ENCODE results near the gene SP2. TPM values are rescaled to one million over a fixed set of nuclear protein-coding genes. Genes with fewer than 3 reads are reported as not detected.

SP2 gene
- total RNA-seq (10 to 100 TPM; 11.1 to 21.2 (median 16.7) TPM), polyA plus RNA-seq (10 to 100 TPM in 1 of 2 donors, 1 to 10 TPM in 1; 4.1 to 15.8 TPM)
- long read RNA-seq, donor 1, partial matches to known transcripts = 5 of 10 reads
- long read RNA-seq, donor 1, other reads (novel, unspliced or antisense) = 5 of 10 reads
- long read RNA-seq, donor 2, partial matches to known transcripts = 1 of 9 reads
- long read RNA-seq, donor 2, other reads (novel, unspliced or antisense) = 8 of 9 reads
- long read RNA-seq, donor 3, partial matches to known transcripts = 2 of 7 reads
- long read RNA-seq, donor 3, other reads (novel, unspliced or antisense) = 3 of 7 reads

DNA sequence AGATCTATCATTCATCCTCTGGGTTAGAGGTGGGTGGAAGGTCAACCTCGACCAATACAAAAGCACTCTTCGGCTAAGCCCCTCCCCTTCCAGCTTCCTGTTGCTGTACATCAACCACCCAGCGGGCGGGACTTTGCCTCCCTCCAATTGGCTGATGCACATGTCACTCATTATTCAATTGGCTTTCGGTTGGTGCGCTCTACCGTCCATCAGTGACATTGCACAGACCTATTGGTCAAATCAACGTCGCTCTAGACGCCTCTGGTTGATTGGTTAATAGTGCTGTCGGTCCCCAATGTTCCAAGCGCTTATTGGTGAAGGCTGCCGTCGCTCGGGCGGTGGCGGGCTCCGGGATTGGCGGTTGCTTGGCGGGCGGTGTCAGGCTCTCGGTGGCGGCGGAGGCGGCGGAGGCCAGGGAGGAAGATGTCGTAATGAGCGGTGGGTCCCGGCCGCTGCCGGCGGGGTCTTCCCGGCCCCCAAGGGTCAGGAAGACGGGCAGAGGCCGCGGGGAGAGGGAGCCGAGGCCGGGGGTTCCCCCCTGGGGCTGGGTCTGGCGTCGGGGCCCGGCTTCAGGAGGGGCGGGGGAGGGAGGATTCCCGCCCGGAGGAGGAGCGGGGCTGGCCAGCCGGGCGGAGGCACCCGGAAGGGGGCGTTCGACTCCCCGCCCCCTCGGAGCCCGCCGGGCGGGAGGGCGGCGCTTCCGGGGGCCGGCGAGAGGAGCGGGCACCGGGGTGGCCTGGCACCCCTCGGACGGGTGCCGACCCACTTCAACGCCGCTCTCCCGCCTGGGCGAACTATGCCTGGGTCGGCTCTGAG is at the start of gene SP2:
TSS of gene SP2 (plus strand) at position 381 of the 816 bp plus-strand sequence. CDS start at position 432, 51 bp downstream.
- H3K27ac ChIP-seq = peak within 1 kb of the TSS; percentile 98 to 100 (median 99)
- intact Hi-C loops (cut with DNase I) = loop anchor here in 9 of 10 donors (1.0 to 10.0 kb wide), 10 partner anchors 45 to 201 kb away; partner anchors contain the start of genes CDK5RAP3 (in 5 of the 9), PNPO (in 4 of the 9), SCRN2 (in 1 of the 9) and TBKBP1 (in 1 of the 9)
- DNase-seq (peak; percentile 99 to 100 (median 99)), ATAC-seq (peak; percentile 95 to 97 (median 96))
- no peaks in the 10 kb centered on the region for H3K9me3 ChIP-seq
- TF ChIP-seq, protein P1, sequence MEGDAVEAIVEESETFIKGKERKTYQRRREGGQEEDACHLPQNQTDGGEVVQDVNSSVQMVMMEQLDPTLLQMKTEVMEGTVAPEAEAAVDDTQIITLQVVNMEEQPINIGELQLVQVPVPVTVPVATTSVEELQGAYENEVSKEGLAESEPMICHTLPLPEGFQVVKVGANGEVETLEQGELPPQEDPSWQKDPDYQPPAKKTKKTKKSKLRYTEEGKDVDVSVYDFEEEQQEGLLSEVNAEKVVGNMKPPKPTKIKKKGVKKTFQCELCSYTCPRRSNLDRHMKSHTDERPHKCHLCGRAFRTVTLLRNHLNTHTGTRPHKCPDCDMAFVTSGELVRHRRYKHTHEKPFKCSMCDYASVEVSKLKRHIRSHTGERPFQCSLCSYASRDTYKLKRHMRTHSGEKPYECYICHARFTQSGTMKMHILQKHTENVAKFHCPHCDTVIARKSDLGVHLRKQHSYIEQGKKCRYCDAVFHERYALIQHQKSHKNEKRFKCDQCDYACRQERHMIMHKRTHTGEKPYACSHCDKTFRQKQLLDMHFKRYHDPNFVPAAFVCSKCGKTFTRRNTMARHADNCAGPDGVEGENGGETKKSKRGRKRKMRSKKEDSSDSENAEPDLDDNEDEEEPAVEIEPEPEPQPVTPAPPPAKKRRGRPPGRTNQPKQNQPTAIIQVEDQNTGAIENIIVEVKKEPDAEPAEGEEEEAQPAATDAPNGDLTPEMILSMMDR (IDR thresholded peaks at IDR 0.05) = peak in 7 of 12 donors; percentile 3 to 53 (median 30)
- peak; percentile 73 to 90 for TF ChIP-seq POLR2A (IDR thresholded peaks at IDR 0.05)
- H3K4me3 ChIP-seq = peak within 1 kb of the TSS; percentile 72 to 94 (median 79)
- H3K27me3 ChIP-seq = no peaks in the 10 kb centered on the region
- peaks cover 0 to 13% (median 0%) of the 10 kb centered on the region in 9 donors for H3K36me3 ChIP-seq
- WGBS, 4 donors = 0 to 1% (median 0%) methylated on average over 40 to 70 of the region's 70 CpGs
- H3K4me1 ChIP-seq = peaks cover 0 to 58% (median 48%) of the 10 kb centered on the region in 12 donors

DNA sequence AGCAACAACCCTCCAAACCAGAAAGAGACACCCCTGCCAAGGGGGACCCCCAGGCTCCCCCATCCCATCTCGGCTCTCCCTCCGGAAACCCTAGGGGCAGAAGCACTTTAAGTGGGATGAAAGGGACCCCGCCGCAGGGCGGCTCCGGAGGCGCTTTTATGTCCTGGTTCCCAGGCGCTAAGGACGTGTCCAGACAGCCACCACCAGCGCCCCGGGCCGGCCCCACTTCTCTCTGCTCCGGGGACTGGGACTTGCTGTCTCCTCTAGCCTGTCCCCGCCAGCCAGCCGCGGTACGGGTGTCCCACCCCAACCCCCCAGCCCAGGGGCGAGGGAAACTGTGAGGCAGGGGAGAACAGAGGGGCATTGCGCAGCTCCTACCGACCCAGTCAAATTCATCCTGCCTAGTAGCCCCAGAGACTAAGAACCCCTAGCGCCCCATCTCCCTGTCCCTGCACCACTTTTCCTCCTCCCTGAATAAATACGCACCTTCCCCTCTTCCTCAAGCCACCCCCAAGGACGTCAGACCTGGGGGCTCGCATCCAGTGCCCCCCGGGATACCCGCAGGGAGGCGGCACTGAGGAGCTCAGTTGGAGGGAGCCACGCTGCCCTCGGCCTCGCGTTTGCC is 49.2 kb upstream of the SP2 start:
- intact Hi-C loops (cut with DNase I) = loop anchor here in 4 of 10 donors (5.0 to 10.0 kb wide), 4 partner anchors 98 to 170 kb away; partner anchors contain the start of genes PNPO (in 2 of the 4) and CDK5RAP3 (in 1 of the 4)
- 22 to 45% (median 28%) methylated on average over 26 to 31 of the region's 31 CpGs for WGBS, 4 donors
- peaks cover 16 to 77% (median 44%) of the 10 kb centered on the region in 9 donors for H3K27me3 ChIP-seq

DNA sequence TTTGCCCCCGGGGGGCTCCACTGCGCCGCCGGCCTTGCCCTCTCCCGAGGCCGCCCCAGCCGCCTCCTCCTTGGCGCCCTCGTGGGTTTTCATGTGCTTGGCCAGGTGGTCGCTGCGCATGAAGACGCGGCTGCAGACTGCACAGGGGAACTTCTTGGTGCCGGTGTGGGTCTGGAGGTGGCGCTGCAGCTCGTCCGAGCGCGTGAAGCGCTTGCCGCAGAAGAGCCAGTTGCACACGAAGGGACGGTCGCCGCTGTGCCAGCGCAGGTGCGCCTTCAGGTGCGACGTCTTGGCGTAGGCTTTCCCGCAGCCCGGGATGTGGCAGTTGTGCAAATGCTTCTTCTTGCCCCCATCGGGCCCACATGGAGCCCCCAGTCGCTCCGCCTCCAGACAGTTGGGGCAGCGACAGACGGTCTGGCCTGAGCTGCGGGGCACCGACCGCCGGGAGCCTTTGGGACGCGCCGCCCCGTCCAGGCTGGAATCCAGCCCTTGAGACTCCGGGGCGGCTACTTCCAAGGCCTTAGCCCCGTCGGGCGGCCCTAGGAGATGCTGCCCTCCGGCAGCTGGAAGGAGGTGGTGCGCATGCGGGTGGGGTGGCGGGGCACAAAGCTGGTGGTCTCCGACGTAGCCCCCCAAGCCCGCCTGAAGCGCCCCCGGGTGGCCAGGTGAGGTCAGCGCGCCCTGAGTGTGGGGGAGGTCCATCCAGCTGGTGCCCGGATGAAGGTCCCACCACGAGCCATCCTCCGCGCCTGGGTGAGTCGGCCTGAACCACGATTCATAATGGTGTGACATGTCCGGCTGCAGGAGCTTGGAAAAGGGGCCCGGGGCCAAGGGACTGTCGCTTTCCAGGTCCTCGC is 48.5 kb upstream of the SP2 start:
- Histone ChIP-seq H3K4me1 (peaks cover 4 to 32% (median 13%) of the 10 kb centered on the region in 12 donors), H3K36me3 (no peaks in the 10 kb centered on the region), H3K27me3 (peaks cover 23 to 84% (median 51%) of the 10 kb centered on the region in 9 donors), H3K27ac (no peak overlapping the region), H3K4me3 (no peak overlapping the region), H3K9me3 (no peaks in the 10 kb centered on the region)
- no peak for TF ChIP-seq POLR2A (IDR thresholded peaks at IDR 0.05)
- TF ChIP-seq, protein P1 (IDR thresholded peaks at IDR 0.05) = peak in 4 of 12 donors; percentile 7 to 28 (median 22)
- ATAC-seq (no peak), DNase-seq (no peak)
- intact Hi-C loops (cut with DNase I) = loop anchor here in 4 of 10 donors (5.0 to 10.0 kb wide), 4 partner anchors 97 to 170 kb away; partner anchors contain the start of genes PNPO (in 2 of the 4) and CDK5RAP3 (in 1 of the 4)
- WGBS, 4 donors = 33 to 48% (median 43%) methylated on average over 6 to 71 of the region's 71 CpGs

More for the DNA sequence above, 49.2 kb upstream of the SP2 start:
- no peak for DNase-seq
- TF ChIP-seq, protein P1 (IDR thresholded peaks at IDR 0.05) = no peak
- TF ChIP-seq POLR2A (IDR thresholded peaks at IDR 0.05) = no peak
- Histone ChIP-seq H3K27ac (no peak overlapping the region), H3K9me3 (no peaks in the 10 kb centered on the region), H3K4me3 (no peak overlapping the region), H3K4me1 (peaks cover 4 to 31% (median 13%) of the 10 kb centered on the region in 12 donors), H3K36me3 (no peaks in the 10 kb centered on the region)
- ATAC-seq = no peak
